ENCODE data around the gene TEKTIP1.

TEKTIP1 gene

DNA sequence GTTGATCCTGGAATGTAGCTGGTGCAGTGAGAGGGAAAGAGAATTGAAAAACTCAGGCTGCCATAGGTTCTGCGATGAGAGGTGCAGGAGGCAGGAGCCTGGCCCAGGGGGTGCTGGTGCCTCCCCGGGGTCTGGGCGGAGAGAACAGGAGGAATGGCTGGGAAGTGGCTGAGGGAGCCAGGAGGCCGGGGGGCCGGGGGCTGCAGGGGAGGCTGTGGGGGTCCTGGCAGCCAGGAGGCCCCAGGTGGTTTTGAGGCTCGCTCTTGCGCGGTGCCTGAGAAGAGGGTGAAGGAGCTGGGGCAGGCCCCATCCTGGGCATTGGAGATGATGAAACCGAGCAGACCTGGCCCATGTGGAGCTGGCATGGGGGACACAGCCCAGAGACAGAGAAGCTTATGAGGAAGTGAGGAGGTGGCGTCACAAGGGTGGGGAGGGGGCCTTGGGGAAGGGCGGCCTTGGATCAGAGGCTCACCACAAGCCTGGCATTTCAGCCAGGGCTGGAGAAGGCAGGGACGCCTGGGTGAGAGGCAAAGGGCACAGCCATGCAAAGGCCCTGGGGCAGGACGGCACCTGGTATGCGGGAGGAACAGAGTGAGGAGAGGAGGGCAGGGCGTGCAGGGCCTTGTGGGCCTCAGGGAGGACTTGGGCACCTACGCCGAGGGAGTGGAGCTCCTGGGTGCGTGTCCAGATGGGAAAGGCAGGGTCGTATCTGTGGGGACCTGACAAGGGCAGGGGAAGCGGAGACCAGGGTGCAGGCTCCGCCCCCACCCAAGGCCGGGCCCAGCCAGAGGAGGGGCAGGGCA lies 1.3 kb upstream of the TEKTIP1 start:
- Histone ChIP-seq H3K27ac (ENCODE audit: low read depth in 2 of 2, low read length in 2 of 2) (no peak overlapping the region), H3K27me3 (ENCODE audit: control insufficient read depth in 2 of 2, insufficient read depth in 2 of 2, low read length in 2 of 2) (no peaks in the 10 kb centered on the region), H3K9me3 (ENCODE audit: control insufficient read depth in 2 of 2, low read length in 2 of 2) (no peaks in the 10 kb centered on the region), H3K9ac (ENCODE audit: low read depth in 1 of 2, low read length in 2 of 2) (no peak overlapping the region), H3K36me3 (ENCODE audit: control insufficient read depth in 2 of 2, insufficient read depth in 2 of 2, low read length in 2 of 2) (peaks cover 25 to 29% of the 10 kb centered on the region in 2 donors), H3K4me3 (ENCODE audit: low read length in 2 of 2) (no peak overlapping the region), H3K4me1 (ENCODE audit: control insufficient read depth in 2 of 2, insufficient read depth in 2 of 2, low read length in 2 of 2) (no peaks in the 10 kb centered on the region)

DNA sequence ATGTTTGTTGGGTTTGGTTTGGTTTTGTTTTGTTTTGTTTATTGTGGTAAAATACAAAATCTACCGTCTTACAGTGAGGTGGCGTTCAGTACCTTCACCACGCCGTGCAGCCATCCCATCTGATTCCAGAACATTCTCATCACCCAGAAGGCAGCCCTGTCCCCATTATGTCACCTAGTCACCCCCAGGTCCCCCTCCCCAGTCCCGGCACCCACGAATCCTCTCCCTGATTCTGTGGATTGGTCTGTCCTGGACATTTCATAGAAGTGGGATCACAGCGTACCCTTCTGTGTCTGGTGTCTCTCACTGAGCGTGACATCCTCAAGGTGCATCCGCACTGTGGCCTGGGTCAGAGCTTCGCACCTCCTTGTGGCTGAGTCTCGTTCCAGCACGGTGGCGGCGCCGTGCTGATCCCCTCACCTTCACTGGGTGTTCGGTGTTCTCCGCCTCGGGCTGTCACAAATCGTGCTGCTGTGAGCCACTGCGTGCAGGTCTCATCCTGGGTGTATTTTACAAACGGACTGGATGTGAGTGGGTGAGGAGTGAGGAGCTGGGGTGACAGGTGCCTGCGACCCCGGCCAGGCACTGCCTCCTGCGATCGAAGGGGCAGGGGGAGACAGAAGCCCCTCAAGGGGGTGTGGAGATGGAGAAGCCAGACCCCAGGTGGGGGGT lies 580 bp upstream of the TEKTIP1 start:
- H3K9ac ChIP-seq (ENCODE audit: low read depth in 1 of 2, low read length in 2 of 2), result no peak overlapping the region

DNA sequence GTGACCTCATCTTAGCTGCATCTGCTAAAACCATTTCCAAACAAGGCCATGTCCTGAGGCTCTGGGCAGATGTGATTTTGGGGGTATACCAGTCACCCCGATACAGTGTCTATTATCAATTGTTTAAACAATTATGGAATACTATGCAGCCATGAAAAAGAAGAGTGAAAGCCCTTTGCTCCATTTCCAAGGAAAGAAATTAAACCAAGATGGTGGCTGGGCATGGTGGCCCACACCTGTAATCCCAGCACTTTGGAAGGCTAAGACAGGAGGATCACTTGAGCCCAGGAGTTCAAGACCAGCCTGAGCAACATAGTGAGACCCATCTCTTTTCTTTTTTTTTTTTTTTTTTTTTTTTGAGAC lies 763 bp downstream of the TEKTIP1 start:
- H3K4me3 ChIP-seq (ENCODE audit: low read length in 2 of 2), result no peak overlapping the region
- H3K27ac ChIP-seq (ENCODE audit: low read depth in 2 of 2, low read length in 2 of 2), result no peak overlapping the region
- H3K27me3 ChIP-seq (ENCODE audit: control insufficient read depth in 2 of 2, insufficient read depth in 2 of 2, low read length in 2 of 2), result no peaks in the 10 kb centered on the region
- no peaks in the 10 kb centered on the region for H3K9me3 ChIP-seq (ENCODE audit: control insufficient read depth in 2 of 2, low read length in 2 of 2)
- H3K9ac ChIP-seq (ENCODE audit: low read depth in 1 of 2, low read length in 2 of 2), result no peak overlapping the region
- H3K4me1 ChIP-seq (ENCODE audit: control insufficient read depth in 2 of 2, insufficient read depth in 2 of 2, low read length in 2 of 2), result no peaks in the 10 kb centered on the region
- H3K36me3 ChIP-seq (ENCODE audit: control insufficient read depth in 2 of 2, insufficient read depth in 2 of 2, low read length in 2 of 2), result peaks cover 9 to 14% of the 10 kb centered on the region in 2 donors

More for the DNA sequence above, 580 bp upstream of the TEKTIP1 start:
- peaks cover 18 to 23% of the 10 kb centered on the region in 2 donors for H3K36me3 ChIP-seq (ENCODE audit: control insufficient read depth in 2 of 2, insufficient read depth in 2 of 2, low read length in 2 of 2)
- no peaks in the 10 kb centered on the region for H3K27me3 ChIP-seq (ENCODE audit: control insufficient read depth in 2 of 2, insufficient read depth in 2 of 2, low read length in 2 of 2)
- no peaks in the 10 kb centered on the region for H3K9me3 ChIP-seq (ENCODE audit: control insufficient read depth in 2 of 2, low read length in 2 of 2)
- H3K4me3 ChIP-seq (ENCODE audit: low read length in 2 of 2), result no peak overlapping the region
- no peak overlapping the region for H3K27ac ChIP-seq (ENCODE audit: low read depth in 2 of 2, low read length in 2 of 2)
- no peaks in the 10 kb centered on the region for H3K4me1 ChIP-seq (ENCODE audit: control insufficient read depth in 2 of 2, insufficient read depth in 2 of 2, low read length in 2 of 2)

DNA sequence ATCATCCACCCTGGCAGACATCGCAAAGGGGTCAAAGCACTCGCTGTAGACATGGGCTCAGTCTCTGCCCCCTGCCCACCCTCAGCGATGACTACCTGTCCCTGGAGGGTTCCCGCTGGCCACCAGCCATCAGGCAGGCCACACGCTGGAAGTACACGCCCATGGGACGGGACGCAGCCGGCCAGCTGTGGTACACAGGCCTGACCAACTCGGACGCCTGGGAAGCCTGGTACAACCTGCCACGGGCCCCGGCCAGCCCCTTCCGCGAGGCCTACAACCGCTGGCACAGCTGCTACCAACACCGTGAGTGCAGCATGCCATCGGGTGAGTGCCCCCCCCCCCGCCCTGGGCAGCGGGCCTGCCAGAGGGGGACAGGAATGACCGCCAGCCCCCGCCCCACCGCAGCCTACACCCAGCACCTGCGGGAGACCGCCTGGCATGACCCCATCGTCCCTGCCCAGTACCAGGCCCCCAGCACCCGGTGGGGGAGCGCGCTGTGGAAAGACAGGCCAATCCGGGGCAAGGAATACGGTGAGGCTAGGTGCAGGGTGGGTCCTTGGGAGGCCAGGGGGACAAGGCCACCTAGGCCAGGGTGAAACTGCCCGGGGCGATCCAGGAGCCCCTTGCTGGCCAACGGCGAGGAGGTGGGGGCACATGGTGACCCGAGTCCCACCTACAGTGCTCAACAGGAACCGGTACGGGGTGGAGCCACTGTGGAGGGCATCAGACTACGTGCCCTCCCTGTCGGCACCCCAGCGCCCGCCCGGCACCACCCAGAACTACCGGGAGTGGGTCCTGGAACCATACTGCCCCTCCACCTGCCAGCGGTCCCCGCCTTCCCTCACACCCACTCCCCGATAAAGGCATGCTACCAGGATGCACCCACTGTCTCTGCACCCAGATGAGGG lies 4.4 kb downstream of the TEKTIP1 start:
- Histone ChIP-seq H3K4me3 (ENCODE audit: low read length in 2 of 2) (no peak overlapping the region), H3K4me1 (ENCODE audit: control insufficient read depth in 2 of 2, insufficient read depth in 2 of 2, low read length in 2 of 2) (no peaks in the 10 kb centered on the region), H3K36me3 (ENCODE audit: control insufficient read depth in 2 of 2, insufficient read depth in 2 of 2, low read length in 2 of 2) (peaks cover 2 to 6% of the 10 kb centered on the region in 2 donors), H3K9ac (ENCODE audit: low read depth in 1 of 2, low read length in 2 of 2) (no peak overlapping the region), H3K27me3 (ENCODE audit: control insufficient read depth in 2 of 2, insufficient read depth in 2 of 2, low read length in 2 of 2) (no peaks in the 10 kb centered on the region), H3K27ac (ENCODE audit: low read depth in 2 of 2, low read length in 2 of 2) (no peak overlapping the region), H3K9me3 (ENCODE audit: control insufficient read depth in 2 of 2, low read length in 2 of 2) (no peaks in the 10 kb centered on the region)

DNA sequence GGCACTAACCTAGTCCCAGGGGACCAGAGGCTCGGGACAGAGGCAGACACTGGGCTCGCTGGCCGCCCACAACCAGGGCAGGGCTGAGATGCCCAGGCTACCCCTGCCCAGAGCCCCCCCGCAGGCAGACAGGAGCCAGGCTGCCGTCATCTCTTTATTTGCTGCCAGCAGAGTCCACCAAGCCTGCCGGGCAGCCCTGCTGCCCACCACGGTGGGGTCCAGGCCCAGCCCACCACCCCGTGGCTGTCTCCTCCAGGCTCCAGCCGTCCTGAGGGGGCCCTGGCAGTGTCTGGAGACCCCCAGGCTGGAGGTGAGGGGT lies 5.0 kb downstream of the TEKTIP1 start:
- Histone ChIP-seq H3K9ac (ENCODE audit: low read depth in 1 of 2, low read length in 2 of 2) (no peak overlapping the region), H3K27me3 (ENCODE audit: control insufficient read depth in 2 of 2, insufficient read depth in 2 of 2, low read length in 2 of 2) (no peaks in the 10 kb centered on the region), H3K9me3 (ENCODE audit: control insufficient read depth in 2 of 2, low read length in 2 of 2) (no peaks in the 10 kb centered on the region), H3K4me3 (ENCODE audit: low read length in 2 of 2) (no peak overlapping the region), H3K27ac (ENCODE audit: low read depth in 2 of 2, low read length in 2 of 2) (no peak overlapping the region), H3K4me1 (ENCODE audit: control insufficient read depth in 2 of 2, insufficient read depth in 2 of 2, low read length in 2 of 2) (no peaks in the 10 kb centered on the region), H3K36me3 (ENCODE audit: control insufficient read depth in 2 of 2, insufficient read depth in 2 of 2, low read length in 2 of 2) (peaks cover 0 to 6% of the 10 kb centered on the region in 2 donors)

DNA sequence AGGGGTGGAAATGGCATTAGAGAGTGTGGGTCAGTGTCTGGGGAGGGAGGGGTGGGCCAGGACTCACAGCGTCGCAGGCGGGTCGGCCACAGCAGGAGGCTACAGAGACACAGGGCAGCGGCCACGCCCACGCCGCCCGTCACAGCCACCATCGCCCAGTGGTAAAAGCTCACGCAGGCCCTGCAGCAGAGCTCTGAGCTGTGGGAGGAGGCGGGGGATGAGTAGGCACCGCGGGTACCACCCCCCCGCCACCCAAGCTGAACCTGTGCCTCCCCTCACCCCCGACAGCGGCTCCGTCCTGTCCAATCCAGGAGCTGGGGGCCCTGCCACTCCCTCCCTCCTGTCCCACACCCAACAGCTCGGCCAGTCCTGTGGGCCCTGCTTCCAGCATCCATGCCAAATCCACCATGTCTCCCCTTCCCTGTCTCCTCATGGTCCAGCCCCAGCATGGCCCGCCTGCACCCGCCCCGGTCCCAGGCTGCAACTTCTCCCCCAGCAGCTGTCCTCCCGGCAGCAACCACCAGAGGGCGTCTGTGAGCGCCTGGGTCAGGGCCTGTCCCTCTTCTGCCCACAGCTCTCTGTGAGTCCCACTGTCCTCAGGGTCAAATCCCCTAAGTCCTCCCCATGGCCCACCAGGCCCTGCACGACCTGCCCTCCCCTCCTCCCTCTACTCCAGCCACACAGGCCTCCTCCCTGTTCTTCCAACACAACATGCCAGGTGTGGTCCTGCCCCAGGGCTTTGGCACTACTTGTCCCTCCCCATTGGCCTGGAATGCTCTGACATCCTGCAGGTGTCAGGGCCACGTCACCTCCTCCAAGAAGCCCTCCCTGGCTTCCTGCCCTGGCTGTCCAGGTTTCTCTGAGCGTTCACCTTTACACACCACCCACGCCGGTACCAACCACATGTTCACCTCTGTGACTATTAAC lies 6.0 kb downstream of the TEKTIP1 start:
- Histone ChIP-seq H3K27me3 (ENCODE audit: control insufficient read depth in 2 of 2, insufficient read depth in 2 of 2, low read length in 2 of 2) (no peaks in the 10 kb centered on the region), H3K36me3 (ENCODE audit: control insufficient read depth in 2 of 2, insufficient read depth in 2 of 2, low read length in 2 of 2) (peaks cover 0 to 6% of the 10 kb centered on the region in 2 donors), H3K9me3 (ENCODE audit: control insufficient read depth in 2 of 2, low read length in 2 of 2) (no peaks in the 10 kb centered on the region), H3K27ac (ENCODE audit: low read depth in 2 of 2, low read length in 2 of 2) (no peak overlapping the region), H3K4me3 (ENCODE audit: low read length in 2 of 2) (no peak overlapping the region), H3K4me1 (ENCODE audit: control insufficient read depth in 2 of 2, insufficient read depth in 2 of 2, low read length in 2 of 2) (no peaks in the 10 kb centered on the region), H3K9ac (ENCODE audit: low read depth in 1 of 2, low read length in 2 of 2) (no peak overlapping the region)

DNA sequence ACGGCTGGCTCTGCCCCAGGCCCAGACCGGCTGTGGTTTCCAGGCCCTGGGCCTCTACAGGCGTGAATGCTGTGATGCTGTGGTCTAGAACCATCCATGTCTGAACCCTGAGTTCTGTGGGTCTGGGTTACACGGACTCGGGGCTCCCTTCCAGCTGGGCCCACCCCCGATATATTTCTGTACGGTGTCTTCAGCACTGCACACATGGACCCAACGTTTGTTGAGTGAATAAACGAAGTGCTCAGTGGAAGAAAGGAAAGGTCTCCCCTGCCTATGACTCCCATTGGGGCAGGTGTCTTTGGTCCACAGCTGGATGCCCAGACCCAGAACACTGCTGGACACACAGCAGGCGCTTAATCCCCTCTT lies 6.7 kb downstream of the TEKTIP1 start:
- Histone ChIP-seq H3K9ac (ENCODE audit: low read depth in 1 of 2, low read length in 2 of 2) (no peak overlapping the region), H3K4me1 (ENCODE audit: control insufficient read depth in 2 of 2, insufficient read depth in 2 of 2, low read length in 2 of 2) (no peaks in the 10 kb centered on the region), H3K4me3 (ENCODE audit: low read length in 2 of 2) (no peak overlapping the region), H3K27ac (ENCODE audit: low read depth in 2 of 2, low read length in 2 of 2) (no peak overlapping the region), H3K27me3 (ENCODE audit: control insufficient read depth in 2 of 2, insufficient read depth in 2 of 2, low read length in 2 of 2) (no peaks in the 10 kb centered on the region), H3K36me3 (ENCODE audit: control insufficient read depth in 2 of 2, insufficient read depth in 2 of 2, low read length in 2 of 2) (peaks cover 0 to 7% of the 10 kb centered on the region in 2 donors), H3K9me3 (ENCODE audit: control insufficient read depth in 2 of 2, low read length in 2 of 2) (no peaks in the 10 kb centered on the region)

DNA sequence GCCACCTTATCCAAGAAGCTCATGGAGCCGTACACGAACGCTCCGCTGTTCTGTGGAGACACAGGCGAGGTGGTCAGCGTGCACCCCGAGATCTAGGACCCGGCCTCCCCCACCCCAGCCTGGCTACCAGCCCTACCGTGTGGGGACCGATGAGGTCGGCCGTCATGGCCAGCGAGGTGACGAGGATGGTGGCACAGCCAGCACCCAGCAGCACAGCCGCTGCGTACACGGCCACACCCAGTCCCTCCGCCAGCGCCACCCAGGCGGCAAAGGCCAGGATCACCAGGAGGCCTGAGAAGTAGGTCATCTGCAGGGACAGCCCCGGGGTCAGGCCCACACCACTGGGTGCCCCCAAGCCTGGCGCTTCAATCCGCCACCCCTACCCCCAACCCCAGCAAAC lies 7.1 kb downstream of the TEKTIP1 start:
- Histone ChIP-seq H3K36me3 (ENCODE audit: control insufficient read depth in 2 of 2, insufficient read depth in 2 of 2, low read length in 2 of 2) (peaks cover 0 to 9% of the 10 kb centered on the region in 2 donors), H3K4me1 (ENCODE audit: control insufficient read depth in 2 of 2, insufficient read depth in 2 of 2, low read length in 2 of 2) (no peaks in the 10 kb centered on the region), H3K27me3 (ENCODE audit: control insufficient read depth in 2 of 2, insufficient read depth in 2 of 2, low read length in 2 of 2) (no peaks in the 10 kb centered on the region), H3K4me3 (ENCODE audit: low read length in 2 of 2) (no peak overlapping the region), H3K9ac (ENCODE audit: low read depth in 1 of 2, low read length in 2 of 2) (no peak overlapping the region), H3K9me3 (ENCODE audit: control insufficient read depth in 2 of 2, low read length in 2 of 2) (no peaks in the 10 kb centered on the region), H3K27ac (ENCODE audit: low read depth in 2 of 2, low read length in 2 of 2) (no peak overlapping the region)

DNA sequence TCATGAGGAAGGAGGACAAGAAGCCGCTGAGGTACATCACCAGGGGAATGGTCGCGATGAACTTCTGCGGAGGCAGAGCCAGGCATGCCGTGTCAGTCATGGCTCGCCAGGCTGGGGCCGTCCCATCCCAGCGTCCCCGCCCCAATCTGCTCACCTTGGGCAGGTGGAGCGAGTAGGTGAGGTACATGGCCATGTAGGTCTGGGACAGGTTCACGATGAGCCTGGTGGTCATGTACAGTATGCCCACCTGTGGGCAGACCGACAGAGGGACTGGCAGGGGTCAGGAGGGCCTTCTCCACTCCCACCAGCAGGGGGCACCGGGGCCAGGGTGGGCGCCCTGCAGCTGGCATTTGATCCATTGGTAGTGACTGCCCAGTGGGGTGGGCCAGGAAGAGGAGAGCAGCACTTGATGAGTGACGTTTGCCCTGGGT lies 8.3 kb downstream of the TEKTIP1 start:
- Histone ChIP-seq H3K27ac (ENCODE audit: low read depth in 2 of 2, low read length in 2 of 2) (no peak overlapping the region), H3K9me3 (ENCODE audit: control insufficient read depth in 2 of 2, low read length in 2 of 2) (no peaks in the 10 kb centered on the region), H3K27me3 (ENCODE audit: control insufficient read depth in 2 of 2, insufficient read depth in 2 of 2, low read length in 2 of 2) (no peaks in the 10 kb centered on the region), H3K4me1 (ENCODE audit: control insufficient read depth in 2 of 2, insufficient read depth in 2 of 2, low read length in 2 of 2) (no peaks in the 10 kb centered on the region), H3K36me3 (ENCODE audit: control insufficient read depth in 2 of 2, insufficient read depth in 2 of 2, low read length in 2 of 2) (peaks cover 0 to 9% of the 10 kb centered on the region in 2 donors), H3K9ac (ENCODE audit: low read depth in 1 of 2, low read length in 2 of 2) (no peak overlapping the region), H3K4me3 (ENCODE audit: low read length in 2 of 2) (no peak overlapping the region)
